A673 (cell line): ENCODE results near the gene EMX1.

Experiments
- EZH2 ChIP-seq: fragments of 200-600 bp; sonication (generic); IDR thresholded peaks from 2 replicates; pipeline ENCODE4 v1.6.1; 2017; ENCODE audit warnings: borderline replicate concordance, low read depth, mild to moderate bottlenecking, mixed read lengths, antibody characterized with exemption, low read length; ENCODE audit not compliant: poor library complexity, severe bottlenecking
- TF ChIP-seq, protein P1 (sequence below): fragments of 300-800, 200-600 bp; sonication (generic); conservative IDR thresholded peaks from 2 replicates; pipeline ENCODE4 v1.5.1; 2017; ENCODE audit warnings: low read depth, mild to moderate bottlenecking, antibody characterized with exemption, low read length, moderate library complexity, mixed read lengths

DNA sequence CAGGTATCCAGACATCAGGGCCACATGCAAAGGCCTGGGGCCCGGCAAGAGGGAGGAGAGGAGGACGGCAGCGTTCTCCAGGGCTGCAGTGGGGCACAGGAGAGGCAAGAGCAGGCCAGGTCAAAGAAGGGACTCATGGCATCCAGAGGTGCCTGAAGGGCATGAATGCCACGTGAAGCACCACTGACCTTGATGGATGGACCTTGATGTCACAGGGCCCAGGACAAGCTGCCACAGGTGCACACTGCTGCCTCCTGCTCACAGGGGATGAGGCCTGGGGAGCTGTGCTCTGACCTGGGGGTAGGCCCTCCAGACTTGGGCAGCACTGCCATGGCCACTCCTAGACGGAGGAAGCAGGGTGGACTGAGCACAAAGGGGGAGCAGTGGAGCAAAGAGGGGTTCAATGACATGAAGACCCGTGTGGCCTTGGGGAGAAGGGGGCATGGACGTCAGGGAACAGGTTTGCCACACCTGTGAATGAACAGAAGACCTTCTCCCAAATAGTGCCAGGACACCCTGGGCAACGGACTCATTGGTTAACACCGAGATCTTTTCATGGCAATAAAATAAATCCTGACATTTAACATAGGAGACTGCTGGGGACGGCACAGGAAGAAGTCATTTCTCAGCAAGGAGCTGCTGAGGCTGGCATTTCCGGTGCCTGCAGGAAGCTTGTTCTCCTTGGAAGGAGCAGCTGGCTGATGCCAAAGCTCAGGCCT lies 65.6 kb downstream of the EMX1 start:
- TF ChIP-seq, protein P1, sequence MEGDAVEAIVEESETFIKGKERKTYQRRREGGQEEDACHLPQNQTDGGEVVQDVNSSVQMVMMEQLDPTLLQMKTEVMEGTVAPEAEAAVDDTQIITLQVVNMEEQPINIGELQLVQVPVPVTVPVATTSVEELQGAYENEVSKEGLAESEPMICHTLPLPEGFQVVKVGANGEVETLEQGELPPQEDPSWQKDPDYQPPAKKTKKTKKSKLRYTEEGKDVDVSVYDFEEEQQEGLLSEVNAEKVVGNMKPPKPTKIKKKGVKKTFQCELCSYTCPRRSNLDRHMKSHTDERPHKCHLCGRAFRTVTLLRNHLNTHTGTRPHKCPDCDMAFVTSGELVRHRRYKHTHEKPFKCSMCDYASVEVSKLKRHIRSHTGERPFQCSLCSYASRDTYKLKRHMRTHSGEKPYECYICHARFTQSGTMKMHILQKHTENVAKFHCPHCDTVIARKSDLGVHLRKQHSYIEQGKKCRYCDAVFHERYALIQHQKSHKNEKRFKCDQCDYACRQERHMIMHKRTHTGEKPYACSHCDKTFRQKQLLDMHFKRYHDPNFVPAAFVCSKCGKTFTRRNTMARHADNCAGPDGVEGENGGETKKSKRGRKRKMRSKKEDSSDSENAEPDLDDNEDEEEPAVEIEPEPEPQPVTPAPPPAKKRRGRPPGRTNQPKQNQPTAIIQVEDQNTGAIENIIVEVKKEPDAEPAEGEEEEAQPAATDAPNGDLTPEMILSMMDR: no peak
- no peak for TF ChIP-seq EZH2
